ENCODE results near the gene BCL11B. TPM values are rescaled to one million over a fixed set of nuclear protein-coding genes. Genes with fewer than 3 reads are reported as not detected.

Gene BCL11B
- total and polyA plus RNA-seq, 5 donors from 2014 or later = 5.3 to 210 (median 5.6) TPM

DNA sequence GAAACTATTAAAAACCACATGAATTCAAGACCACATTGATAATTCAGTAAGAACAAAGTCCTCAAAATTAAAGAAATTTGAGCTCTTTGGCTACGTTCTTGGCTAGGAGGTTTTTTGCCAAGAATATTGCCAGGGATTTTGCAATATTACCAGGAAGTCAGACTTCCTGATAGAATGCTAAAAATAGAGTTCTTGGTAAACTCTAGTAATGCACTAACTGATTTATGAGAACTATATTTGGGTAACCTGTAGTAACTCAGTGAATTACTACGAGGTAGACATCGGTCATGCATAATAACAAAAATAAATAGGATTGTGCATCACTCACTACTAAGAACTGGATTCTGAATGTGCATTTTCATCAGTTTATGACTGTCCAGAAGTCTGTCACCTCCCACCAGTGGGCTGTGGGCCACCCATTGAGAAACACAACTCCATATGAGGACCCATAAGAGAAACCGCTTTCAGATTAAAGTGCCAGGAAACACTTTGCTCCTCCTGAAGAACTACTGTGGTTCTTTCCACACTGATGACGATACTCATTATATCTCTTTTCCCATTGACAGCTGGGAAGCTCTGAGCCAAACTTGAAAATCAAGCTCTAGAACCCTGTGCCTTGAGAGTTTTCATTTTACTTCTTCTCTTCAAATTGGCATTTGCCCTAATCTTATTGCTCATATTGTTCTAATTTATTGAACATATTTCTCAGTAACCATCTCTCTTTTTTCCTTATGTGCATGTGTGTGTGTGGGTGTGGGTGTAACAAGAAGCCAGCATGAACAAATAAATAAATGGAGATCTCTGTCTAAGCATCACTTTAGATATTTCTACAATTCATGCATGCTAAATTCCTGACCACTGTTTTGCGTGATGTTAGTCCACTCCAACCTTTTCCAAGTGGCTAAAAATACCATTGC is 116.6 kb downstream of the BCL11B start:
- Mint-ChIP-seq H3K27ac (no peak overlapping the region), H3K36me3 (peaks cover 8% of the 10 kb centered on the region), H3K9me3 (peaks cover 0 to 2% (median 0%) of the 10 kb centered on the region in 7 donors), H3K4me3 (no peak overlapping the region), H3K4me1 (peaks cover 1 to 11% (median 5%) of the 10 kb centered on the region in 4 donors), H3K27me3 (peaks cover 4% of the 10 kb centered on the region)
- Histone ChIP-seq H3K27ac (ENCODE audit: insufficient read depth, low read length, poor library complexity, severe bottlenecking) (no peak overlapping the region), H3K36me3 (ENCODE audit: control insufficient read depth, insufficient read depth, low read length) (no peaks in the 10 kb centered on the region), H3K9me3 (ENCODE audit: control insufficient read depth in 2 of 2, low read length in 2 of 2) (no peaks in the 10 kb centered on the region), H3K4me1 (ENCODE audit: control insufficient read depth, insufficient read depth, low read length, poor library complexity, severe bottlenecking) (no peaks in the 10 kb centered on the region), H3K27me3 (ENCODE audit: control insufficient read depth, insufficient read depth, low read length) (no peaks in the 10 kb centered on the region), H3K4me3 (ENCODE audit: low read depth, low read length) (no peak overlapping the region)
- DNase-seq = no peak
- ATAC-seq (ENCODE audit: low read depth in 2 of 2) = no peak

- no peak for ATAC-seq (ENCODE audit: low read depth in 2 of 2)
- H3K27me3 ChIP-seq (ENCODE audit: control insufficient read depth, insufficient read depth, low read length) = no peaks in the 10 kb centered on the region
- no peaks in the 10 kb centered on the region for H3K36me3 ChIP-seq (ENCODE audit: control insufficient read depth, insufficient read depth, low read length)
- no peaks in the 10 kb centered on the region for H3K9me3 Mint-ChIP-seq
- no peak overlapping the region for H3K4me3 ChIP-seq (ENCODE audit: low read depth, low read length)
- peaks cover 0 to under 1% (median 0%) of the 10 kb centered on the region in 4 donors for H3K4me1 Mint-ChIP-seq
- no peak overlapping the region for H3K27ac ChIP-seq (ENCODE audit: insufficient read depth, low read length, poor library complexity, severe bottlenecking)
- peaks cover 4% of the 10 kb centered on the region for H3K27me3 Mint-ChIP-seq
- no peaks in the 10 kb centered on the region for H3K9me3 ChIP-seq (ENCODE audit: control insufficient read depth in 2 of 2, low read length in 2 of 2)
- no peak overlapping the region for H3K27ac Mint-ChIP-seq
- no peak overlapping the region for H3K4me3 Mint-ChIP-seq
- no peak for DNase-seq
- H3K36me3 Mint-ChIP-seq = peaks cover 3% of the 10 kb centered on the region
- H3K4me1 ChIP-seq (ENCODE audit: control insufficient read depth, insufficient read depth, low read length, poor library complexity, severe bottlenecking) = no peaks in the 10 kb centered on the region
Observed at GRCh38 chr14:99150236-99150635, 121.8 kb downstream of the BCL11B start.

- Histone ChIP-seq H3K4me1 (ENCODE audit: control insufficient read depth, insufficient read depth, low read length, poor library complexity, severe bottlenecking) (no peaks in the 10 kb centered on the region), H3K4me3 (ENCODE audit: low read depth, low read length) (no peak overlapping the region), H3K9me3 (ENCODE audit: control insufficient read depth in 2 of 2, low read length in 2 of 2) (no peaks in the 10 kb centered on the region), H3K27ac (ENCODE audit: insufficient read depth, low read length, poor library complexity, severe bottlenecking) (no peak overlapping the region), H3K27me3 (ENCODE audit: control insufficient read depth, insufficient read depth, low read length) (no peaks in the 10 kb centered on the region), H3K36me3 (ENCODE audit: control insufficient read depth, insufficient read depth, low read length) (no peaks in the 10 kb centered on the region)
- Mint-ChIP-seq H3K36me3 (peaks cover 3% of the 10 kb centered on the region), H3K27ac (no peak overlapping the region), H3K9me3 (no peaks in the 10 kb centered on the region), H3K27me3 (peaks cover 4% of the 10 kb centered on the region), H3K4me1 (peaks cover 0 to 4% (median 2%) of the 10 kb centered on the region in 4 donors), H3K4me3 (no peak overlapping the region)
- ATAC-seq (ENCODE audit: low read depth in 2 of 2) = no peak
- no peak for DNase-seq
Observed at GRCh38 chr14:99148861-99149610, 123.0 kb downstream of the BCL11B start.

DNA sequence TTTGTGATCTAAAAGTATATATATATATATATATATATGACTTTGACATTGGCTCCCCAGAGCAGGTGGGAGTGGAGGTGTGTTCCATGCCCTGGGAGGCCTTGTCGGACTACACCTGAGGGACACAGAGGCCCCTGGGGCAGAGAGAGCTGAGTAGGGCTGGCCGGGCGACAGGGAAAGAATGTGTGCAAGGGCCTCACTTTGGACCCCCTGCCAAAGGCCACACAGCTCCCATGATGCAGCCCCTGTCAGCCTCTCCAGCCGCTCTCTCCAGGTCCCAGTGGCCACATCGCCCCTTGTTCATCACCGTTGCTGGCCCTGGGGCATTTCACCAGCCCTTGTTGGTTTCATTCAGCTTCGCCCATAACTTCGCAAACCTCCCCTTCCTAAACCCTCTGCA is 123.9 kb downstream of the BCL11B start:
- no peaks in the 10 kb centered on the region for H3K9me3 Mint-ChIP-seq
- peaks cover 1% of the 10 kb centered on the region for H3K27me3 Mint-ChIP-seq

GRCh38 chr14:99147366-99147740 is 124.6 kb downstream of the BCL11B start:
- H3K4me1 Mint-ChIP-seq = peaks cover 0 to 6% (median 3%) of the 10 kb centered on the region in 4 donors
- no peaks in the 10 kb centered on the region for H3K9me3 Mint-ChIP-seq

More for the DNA sequence above, 123.9 kb downstream of the BCL11B start:
- Mint-ChIP-seq H3K4me3 (no peak overlapping the region), H3K36me3 (peaks cover 3% of the 10 kb centered on the region), H3K27ac (no peak overlapping the region), H3K4me1 (peaks cover 0 to 6% (median 3%) of the 10 kb centered on the region in 4 donors)
- ATAC-seq (ENCODE audit: low read depth in 2 of 2) (no peak), DNase-seq (no peak)
- Histone ChIP-seq H3K27ac (ENCODE audit: insufficient read depth, low read length, poor library complexity, severe bottlenecking) (no peak overlapping the region), H3K9me3 (ENCODE audit: control insufficient read depth in 2 of 2, low read length in 2 of 2) (no peaks in the 10 kb centered on the region), H3K36me3 (ENCODE audit: control insufficient read depth, insufficient read depth, low read length) (no peaks in the 10 kb centered on the region), H3K4me3 (ENCODE audit: low read depth, low read length) (no peak overlapping the region), H3K4me1 (ENCODE audit: control insufficient read depth, insufficient read depth, low read length, poor library complexity, severe bottlenecking) (no peaks in the 10 kb centered on the region), H3K27me3 (ENCODE audit: control insufficient read depth, insufficient read depth, low read length) (no peaks in the 10 kb centered on the region)

DNA sequence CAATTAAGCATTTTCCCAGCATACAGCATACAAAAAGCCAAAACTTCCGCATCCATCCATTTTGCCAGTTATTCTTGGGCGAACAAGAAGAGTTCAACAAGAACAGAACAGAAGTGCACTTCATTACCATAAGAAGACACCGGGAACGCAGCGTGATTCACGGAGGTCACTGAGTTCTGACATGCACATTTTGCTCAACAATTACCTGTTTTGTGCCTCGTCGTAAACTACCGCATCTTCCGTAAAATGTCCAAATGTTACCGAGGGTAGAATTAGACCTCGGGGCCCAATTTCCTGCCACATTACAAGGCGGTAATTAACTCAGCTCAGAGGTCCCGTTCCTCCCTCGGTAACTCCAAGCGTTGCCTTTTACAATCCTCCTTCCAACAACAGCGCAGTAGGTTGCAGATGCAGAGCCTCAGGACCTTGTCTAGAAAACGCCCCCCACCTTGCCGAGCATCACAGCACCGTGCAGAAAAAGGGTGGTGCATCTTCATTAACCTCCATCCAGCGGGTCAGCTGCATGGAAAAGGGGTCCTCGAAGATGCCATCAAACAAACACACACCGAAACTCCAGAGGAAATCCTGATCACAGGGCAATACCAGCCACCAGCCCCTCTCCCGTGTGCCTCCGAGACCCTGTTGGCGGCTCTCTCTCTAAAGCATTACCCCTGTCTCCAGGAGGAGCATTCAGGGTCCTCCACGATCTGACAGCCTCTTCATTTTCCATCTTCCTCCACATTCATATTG is 125.2 kb downstream of the BCL11B start:
- no peak overlapping the region for H3K27ac Mint-ChIP-seq
- H3K4me1 Mint-ChIP-seq = peaks cover 0 to 9% (median 3%) of the 10 kb centered on the region in 4 donors
- Histone ChIP-seq H3K4me3 (ENCODE audit: low read depth, low read length) (no peak overlapping the region), H3K27me3 (ENCODE audit: control insufficient read depth, insufficient read depth, low read length) (no peaks in the 10 kb centered on the region), H3K4me1 (ENCODE audit: control insufficient read depth, insufficient read depth, low read length, poor library complexity, severe bottlenecking) (no peaks in the 10 kb centered on the region), H3K36me3 (ENCODE audit: control insufficient read depth, insufficient read depth, low read length) (no peaks in the 10 kb centered on the region), H3K27ac (ENCODE audit: insufficient read depth, low read length, poor library complexity, severe bottlenecking) (no peak overlapping the region), H3K9me3 (ENCODE audit: control insufficient read depth in 2 of 2, low read length in 2 of 2) (no peaks in the 10 kb centered on the region)
- H3K9me3 Mint-ChIP-seq = no peaks in the 10 kb centered on the region
- no peaks in the 10 kb centered on the region for H3K27me3 Mint-ChIP-seq
- H3K4me3 Mint-ChIP-seq = no peak overlapping the region
- H3K36me3 Mint-ChIP-seq = peaks cover 3% of the 10 kb centered on the region
- DNase-seq = no peak
- no peak for ATAC-seq (ENCODE audit: low read depth in 2 of 2)

More at GRCh38 chr14:99147366-99147740, 124.6 kb downstream of the BCL11B start:
- Histone ChIP-seq H3K36me3 (ENCODE audit: control insufficient read depth, insufficient read depth, low read length) (no peaks in the 10 kb centered on the region), H3K9me3 (ENCODE audit: control insufficient read depth in 2 of 2, low read length in 2 of 2) (no peaks in the 10 kb centered on the region), H3K27me3 (ENCODE audit: control insufficient read depth, insufficient read depth, low read length) (no peaks in the 10 kb centered on the region), H3K4me1 (ENCODE audit: control insufficient read depth, insufficient read depth, low read length, poor library complexity, severe bottlenecking) (no peaks in the 10 kb centered on the region), H3K27ac (ENCODE audit: insufficient read depth, low read length, poor library complexity, severe bottlenecking) (no peak overlapping the region), H3K4me3 (ENCODE audit: low read depth, low read length) (no peak overlapping the region)
- ATAC-seq (ENCODE audit: low read depth in 2 of 2) = no peak
- Mint-ChIP-seq H3K27me3 (no peaks in the 10 kb centered on the region), H3K27ac (no peak overlapping the region), H3K4me3 (no peak overlapping the region), H3K36me3 (peaks cover 3% of the 10 kb centered on the region)
- DNase-seq = no peak

DNA sequence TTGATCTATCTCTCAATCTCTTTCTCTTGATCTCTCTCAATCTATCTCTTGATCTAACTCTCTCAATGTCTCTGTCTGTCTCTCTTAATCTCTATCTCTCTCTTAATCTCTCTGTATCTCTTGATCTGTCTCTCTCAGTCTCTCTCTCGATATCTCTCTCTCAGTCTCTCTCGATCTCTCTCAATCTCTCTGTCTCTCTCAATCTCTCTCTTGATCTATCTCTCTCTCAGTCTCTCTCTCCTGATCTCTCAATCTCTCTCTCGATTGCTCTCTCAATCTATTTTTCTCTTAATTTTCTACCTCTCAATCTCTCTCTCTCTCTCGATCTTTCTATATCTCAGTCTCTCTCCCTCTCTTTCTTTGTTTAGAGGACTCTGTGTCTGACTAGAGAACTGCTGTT is 126.7 kb downstream of the BCL11B start:
- H3K4me3 ChIP-seq (ENCODE audit: low read depth, low read length) = no peak overlapping the region
- no peak overlapping the region for H3K27ac ChIP-seq (ENCODE audit: insufficient read depth, low read length, poor library complexity, severe bottlenecking)
- H3K27me3 ChIP-seq (ENCODE audit: control insufficient read depth, insufficient read depth, low read length) = no peaks in the 10 kb centered on the region
- H3K27me3 Mint-ChIP-seq = no peaks in the 10 kb centered on the region
- no peaks in the 10 kb centered on the region for H3K36me3 Mint-ChIP-seq
- no peaks in the 10 kb centered on the region for H3K4me1 ChIP-seq (ENCODE audit: control insufficient read depth, insufficient read depth, low read length, poor library complexity, severe bottlenecking)
- no peak overlapping the region for H3K4me3 Mint-ChIP-seq
- peaks cover 0 to 2% (median 0%) of the 10 kb centered on the region in 7 donors for H3K9me3 Mint-ChIP-seq
- ATAC-seq (ENCODE audit: low read depth in 2 of 2) (no peak), DNase-seq (no peak)
- no peak overlapping the region for H3K27ac Mint-ChIP-seq
- H3K9me3 ChIP-seq (ENCODE audit: control insufficient read depth in 2 of 2, low read length in 2 of 2) = no peaks in the 10 kb centered on the region
- peaks cover 0 to 12% (median 3%) of the 10 kb centered on the region in 4 donors for H3K4me1 Mint-ChIP-seq
- no peaks in the 10 kb centered on the region for H3K36me3 ChIP-seq (ENCODE audit: control insufficient read depth, insufficient read depth, low read length)
